ENCODE measurements around the gene RBFOX2.
"Not testable (repeated sequence)": the region's sequence is repeated elsewhere in the genome, so short reads cannot be mapped to it uniquely, and the experiment has no call there.

Gene RBFOX2

GRCh38 chr22:36008565-36008964 is 20.1 kb downstream of the RBFOX2 start:
- no peak for DNase-seq (ENCODE audit: low read depth)

- no peak for DNase-seq (ENCODE audit: low read depth)
These were observed 20.5 kb downstream of the RBFOX2 start for GRCh38 chr22:36008131-36008530.

GRCh38 chr22:36003972-36004674 is 24.5 kb downstream of the RBFOX2 start:
- DNase-seq (ENCODE audit: low read depth), result no peak

GRCh38 chr22:36002718-36003260 is 25.8 kb downstream of the RBFOX2 start:
- DNase-seq (ENCODE audit: low read depth), result no peak

- no peak for DNase-seq (ENCODE audit: low read depth)
These were observed 26.5 kb downstream of the RBFOX2 start for GRCh38 chr22:36002084-36002483.

- no peak for DNase-seq (ENCODE audit: low read depth)
These were observed 29.9 kb downstream of the RBFOX2 start for GRCh38 chr22:35998748-35999147.

DNA sequence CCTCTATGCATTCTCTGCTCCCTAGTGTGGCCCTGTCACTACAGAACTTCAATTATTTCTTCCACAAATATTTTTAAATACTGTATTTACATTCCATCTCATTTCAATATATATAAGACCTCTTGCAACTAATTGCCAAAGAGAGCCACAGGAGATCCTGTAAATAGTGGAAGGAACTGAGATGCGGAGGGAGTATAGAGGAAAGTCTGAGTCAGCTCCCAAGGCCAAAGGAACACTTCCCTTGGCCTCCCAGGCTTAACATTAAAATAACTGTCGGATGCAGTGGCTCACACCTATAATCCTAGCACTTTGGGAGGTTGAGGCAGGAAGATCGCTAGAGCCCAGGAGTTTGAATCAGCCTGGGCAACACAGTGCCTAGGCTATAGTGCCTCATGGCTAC is 31.2 kb downstream of the RBFOX2 start:
- no peak for DNase-seq (ENCODE audit: low read depth)

GRCh38 chr22:35996596-35996995 is 32.0 kb downstream of the RBFOX2 start:
- no peak for DNase-seq (ENCODE audit: low read depth)

GRCh38 chr22:35995772-35996171 is 32.9 kb downstream of the RBFOX2 start:
- DNase-seq (ENCODE audit: low read depth), result no peak

- no peak for DNase-seq (ENCODE audit: low read depth)
These were observed 33.3 kb downstream of the RBFOX2 start for GRCh38 chr22:35995348-35995747.

GRCh38 chr22:35993727-35994126 is 34.9 kb downstream of the RBFOX2 start:
- not testable (repeated sequence) for DNase-seq (ENCODE audit: low read depth)

- no peak for DNase-seq (ENCODE audit: low read depth)
These were observed 35.4 kb downstream of the RBFOX2 start for GRCh38 chr22:35993048-35993714.

- no peak for DNase-seq (ENCODE audit: low read depth)
These were observed 37.5 kb downstream of the RBFOX2 start for GRCh38 chr22:35991168-35991567.

- no peak for DNase-seq (ENCODE audit: low read depth)
These were observed 40.6 kb downstream of the RBFOX2 start for GRCh38 chr22:35988030-35988429.

DNA sequence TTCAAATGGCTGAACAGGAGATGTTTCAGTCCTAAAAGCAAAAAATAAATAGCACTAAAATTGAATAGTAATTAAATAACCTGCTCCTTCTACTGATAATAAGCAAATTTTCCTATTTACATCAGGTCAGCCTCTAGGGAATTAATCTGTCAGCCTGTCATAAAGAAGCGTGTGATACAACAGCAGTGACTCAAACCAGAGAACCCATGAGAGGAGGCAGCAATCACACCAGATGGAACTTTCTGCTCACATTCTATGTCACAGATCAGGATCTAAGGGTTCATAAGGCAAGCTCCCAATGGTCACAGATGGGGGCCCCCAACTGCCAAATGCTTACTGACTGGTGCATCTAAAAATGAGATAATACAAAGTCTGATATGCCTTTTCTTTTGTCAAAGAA is 41.1 kb downstream of the RBFOX2 start:
- DNase-seq (ENCODE audit: low read depth), result no peak

DNA sequence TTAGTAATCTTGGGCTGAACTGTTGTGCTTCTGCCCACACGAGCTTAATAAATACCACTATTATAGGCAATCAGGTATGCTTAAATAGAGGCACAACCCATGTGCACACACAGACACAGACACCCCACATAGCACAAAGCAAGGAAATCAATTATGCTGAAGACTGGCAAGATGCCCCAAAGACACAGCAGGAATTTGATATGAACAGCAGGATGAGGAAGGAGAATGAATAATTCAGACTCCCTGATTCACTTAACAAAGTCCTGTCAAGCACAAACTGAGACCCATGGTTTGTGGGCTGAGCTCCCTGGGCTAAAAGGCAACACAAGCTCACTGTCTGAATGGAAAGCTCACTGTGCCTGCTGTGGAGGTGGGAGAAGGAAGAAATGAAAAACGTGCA is 42.5 kb downstream of the RBFOX2 start:
- no peak for DNase-seq (ENCODE audit: low read depth)

DNA sequence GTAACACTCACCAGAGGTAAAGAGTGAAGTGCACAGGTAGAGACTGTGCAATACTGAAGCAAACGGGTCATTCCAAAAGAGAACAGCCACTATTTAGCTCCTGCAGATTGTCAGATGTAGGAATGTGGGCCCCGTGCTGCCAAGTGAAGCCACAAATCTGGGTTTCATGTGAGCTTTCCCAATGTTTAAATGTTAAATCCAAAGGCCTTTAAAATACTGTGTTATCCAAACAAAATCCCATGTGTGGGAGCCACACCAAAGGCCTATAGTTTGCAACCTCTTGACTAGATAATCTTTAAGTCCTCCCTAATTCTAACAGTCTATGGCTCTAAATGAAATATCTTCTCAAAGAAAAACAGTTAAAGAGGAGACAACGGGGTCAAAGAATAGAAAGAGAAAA is 43.3 kb downstream of the RBFOX2 start:
- no peak for DNase-seq (ENCODE audit: low read depth)

GRCh38 chr22:35984183-35985175 is 44.1 kb downstream of the RBFOX2 start:
- DNase-seq (ENCODE audit: low read depth), result no peak

DNA sequence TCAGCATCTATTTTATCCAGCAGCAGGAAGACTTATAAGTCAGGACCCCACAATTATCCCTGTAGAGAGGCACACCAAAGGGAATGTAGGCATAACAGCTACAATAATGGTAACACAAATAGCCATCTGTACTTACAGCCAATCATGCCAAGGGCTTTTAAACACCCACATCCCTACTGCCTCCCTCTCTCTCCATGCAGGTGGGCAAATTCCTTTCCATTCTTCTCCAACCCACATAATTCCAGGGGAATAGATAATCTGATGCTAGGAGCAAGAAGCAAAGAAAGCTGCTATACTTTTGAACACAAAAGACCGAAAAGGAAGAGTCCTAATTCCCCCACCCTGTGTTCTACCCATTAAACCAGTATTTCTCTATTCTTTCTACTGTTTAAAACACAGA is 46.7 kb downstream of the RBFOX2 start:
- DNase-seq (ENCODE audit: low read depth), result no peak

GRCh38 chr22:35978889-35979288 is 49.7 kb downstream of the RBFOX2 start:
- no peak for DNase-seq (ENCODE audit: low read depth)

- DNase-seq (ENCODE audit: low read depth), result no peak
These were observed 50.4 kb downstream of the RBFOX2 start for GRCh38 chr22:35978201-35978600.

DNA sequence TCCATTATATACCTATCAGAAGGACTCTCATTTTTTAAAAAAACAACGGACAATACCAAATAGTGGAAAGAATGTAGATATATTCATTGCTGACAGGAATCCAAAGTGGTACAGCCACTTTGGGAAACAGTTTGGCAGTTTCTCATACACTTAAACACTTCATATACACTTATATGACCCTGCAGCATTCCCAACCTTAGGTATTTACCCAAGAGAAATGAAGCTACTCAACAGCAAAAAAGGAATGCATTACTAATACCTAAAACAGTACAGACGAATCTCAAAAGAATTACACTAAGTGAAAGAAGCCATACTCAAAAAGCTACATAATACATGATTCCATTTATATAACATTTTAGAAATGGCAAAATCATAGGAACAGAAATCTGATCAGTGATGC is 51.5 kb downstream of the RBFOX2 start:
- no peak for DNase-seq (ENCODE audit: low read depth)

All from stimulated activated CD8-positive, alpha-beta memory T cell treated with anti-CD3 and anti-CD28 coated beads, Interleukin-4, amount 100 ng/mL, for 24 hours (primary cell).